Activated effector memory CD4-positive, alpha-beta T cell treated with Interleukin-2 at 50 U/mL for 16 hours (primary cell): ENCODE data around the gene VCL.
"Not testable (repeated sequence)": the region's sequence is repeated elsewhere in the genome, so short reads cannot be mapped to it uniquely, and the experiment has no call there.

Source experiments
- DNase-seq: peaks from one replicate; pipeline ENCODE4 v3.0.0-alpha.2; 2020

VCL gene

GRCh38 chr10:73973427-73973826, 24.5 kb upstream of the VCL start:
- no peak for DNase-seq

DNA sequence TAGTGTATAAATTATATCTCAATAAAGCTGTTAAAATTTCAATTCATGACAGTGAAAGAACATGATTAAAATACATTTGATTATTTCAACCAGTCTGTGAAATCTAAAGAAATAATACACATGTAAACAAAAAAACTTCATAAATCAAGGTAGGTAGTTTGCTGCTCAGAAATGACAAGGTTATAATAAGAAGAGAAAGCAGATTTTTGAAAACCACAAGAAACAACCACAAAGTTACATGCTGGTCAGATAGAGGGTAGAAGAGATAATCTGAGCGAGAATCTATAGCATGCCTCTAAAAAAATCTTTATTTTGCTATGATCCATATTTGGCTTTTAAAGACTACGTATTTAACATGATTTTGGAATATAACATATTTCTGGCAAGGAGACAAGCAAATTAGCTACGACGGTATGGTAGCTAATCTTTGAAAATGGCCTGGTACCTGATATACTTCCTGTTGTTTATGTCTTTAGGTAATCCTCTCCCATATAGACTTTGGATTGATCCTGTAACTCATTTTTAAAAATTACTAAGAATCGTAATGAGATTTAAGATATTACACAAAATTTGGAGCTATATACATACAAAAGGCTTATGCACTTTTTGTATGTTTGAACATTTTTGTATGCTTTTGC, 23.5 kb upstream of the VCL start:
- DNase-seq = no peak

- DNase-seq = no peak
These were observed 22.5 kb upstream of the VCL start for GRCh38 chr10:73975388-73975787.

- no peak for DNase-seq
These were observed 18.6 kb upstream of the VCL start for GRCh38 chr10:73979141-73979808.

- no peak for DNase-seq
These were observed 18.0 kb upstream of the VCL start for GRCh38 chr10:73979809-73980433.

DNA sequence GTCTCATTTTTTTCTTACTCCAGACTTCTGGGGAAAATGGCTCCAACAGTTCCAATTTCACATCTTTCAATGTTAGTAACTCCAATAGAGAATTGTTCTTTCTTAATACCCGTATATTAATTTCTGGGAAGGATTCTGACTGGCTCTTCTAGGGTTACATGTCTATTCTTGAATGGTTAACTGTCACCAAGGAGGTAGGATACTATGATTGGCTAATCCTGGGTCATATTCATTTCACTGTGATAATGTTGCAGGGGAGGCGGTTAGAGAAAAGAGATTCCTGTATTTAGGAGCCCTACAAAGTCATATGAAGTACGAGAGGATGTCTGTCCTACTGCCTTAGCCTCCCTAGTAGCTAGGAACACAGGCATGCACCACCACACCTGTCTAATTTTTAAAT, 16.1 kb upstream of the VCL start:
- DNase-seq = no peak

- DNase-seq = no peak
These were observed 14.5 kb upstream of the VCL start for GRCh38 chr10:73983096-73984047.

GRCh38 chr10:73989594-73990150, 8.2 kb upstream of the VCL start:
- DNase-seq = no peak

GRCh38 chr10:73991203-73991883, 6.6 kb upstream of the VCL start:
- no peak for DNase-seq

- peak; percentile 77 for DNase-seq
These were observed 6.1 kb upstream of the VCL start for GRCh38 chr10:73991884-73992245.

DNA sequence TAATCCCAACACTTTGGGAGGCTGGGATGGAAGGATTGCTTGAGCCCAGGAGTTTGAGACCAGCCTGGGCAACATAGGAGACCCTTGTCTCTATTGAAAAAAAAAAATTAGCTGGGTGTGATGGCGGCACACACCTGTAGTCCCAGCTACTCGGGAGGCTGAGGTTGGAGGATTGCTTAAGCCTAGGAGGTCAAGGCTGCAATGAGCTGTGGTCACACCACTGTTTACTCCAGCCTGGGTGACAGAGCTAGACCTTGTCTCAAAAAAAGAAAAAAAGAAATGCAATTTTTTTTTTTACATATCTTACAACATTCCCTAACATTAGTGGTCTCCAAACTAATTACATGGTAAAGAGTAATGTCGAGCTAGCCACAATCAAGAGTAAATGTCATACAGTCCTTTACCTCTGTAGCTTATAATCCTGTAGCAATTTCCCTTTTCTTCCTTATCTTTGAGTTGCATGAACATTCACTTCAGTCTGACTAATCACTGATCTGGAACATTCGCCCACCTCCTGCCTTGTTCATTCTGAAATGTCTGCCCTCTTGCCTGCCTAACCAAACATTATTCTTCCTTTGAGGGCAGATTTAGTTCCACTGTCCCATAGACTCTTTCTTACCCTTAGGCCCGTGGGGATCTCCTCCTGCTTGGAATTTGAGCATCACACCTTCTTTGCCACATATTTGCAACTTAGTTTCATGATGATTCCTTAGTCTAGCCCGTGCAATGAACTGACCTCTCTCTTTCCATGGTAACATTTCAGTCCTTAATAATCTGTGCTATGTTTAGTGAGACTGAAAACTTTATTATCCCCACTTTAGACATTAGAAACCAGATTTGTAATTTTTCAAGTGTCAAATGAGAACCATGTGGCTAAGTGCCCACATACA, 4.8 kb upstream of the VCL start:
- DNase-seq = no peak

DNA sequence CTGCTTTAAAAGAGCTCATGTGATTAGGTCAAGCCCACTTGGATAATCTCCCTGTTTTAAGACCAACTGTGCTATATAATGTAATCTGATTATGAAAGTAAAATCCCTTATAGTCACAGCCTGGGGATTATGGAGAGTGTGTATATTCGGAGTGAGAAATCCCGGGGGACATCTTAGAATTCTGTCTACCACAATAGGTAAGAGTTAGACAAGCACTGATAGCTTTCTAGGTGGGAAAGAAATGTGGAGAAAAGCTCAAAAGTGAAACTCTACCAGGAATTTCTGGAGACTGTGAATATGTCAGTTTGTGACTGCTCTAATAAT, 2.9 kb upstream of the VCL start:
- DNase-seq = no peak

GRCh38 chr10:73997461-73997786, 492 bp upstream of the VCL start:
- no peak for DNase-seq

- DNase-seq = no peak
These were observed 660 bp downstream of the VCL start for GRCh38 chr10:73998623-73998928.

DNA sequence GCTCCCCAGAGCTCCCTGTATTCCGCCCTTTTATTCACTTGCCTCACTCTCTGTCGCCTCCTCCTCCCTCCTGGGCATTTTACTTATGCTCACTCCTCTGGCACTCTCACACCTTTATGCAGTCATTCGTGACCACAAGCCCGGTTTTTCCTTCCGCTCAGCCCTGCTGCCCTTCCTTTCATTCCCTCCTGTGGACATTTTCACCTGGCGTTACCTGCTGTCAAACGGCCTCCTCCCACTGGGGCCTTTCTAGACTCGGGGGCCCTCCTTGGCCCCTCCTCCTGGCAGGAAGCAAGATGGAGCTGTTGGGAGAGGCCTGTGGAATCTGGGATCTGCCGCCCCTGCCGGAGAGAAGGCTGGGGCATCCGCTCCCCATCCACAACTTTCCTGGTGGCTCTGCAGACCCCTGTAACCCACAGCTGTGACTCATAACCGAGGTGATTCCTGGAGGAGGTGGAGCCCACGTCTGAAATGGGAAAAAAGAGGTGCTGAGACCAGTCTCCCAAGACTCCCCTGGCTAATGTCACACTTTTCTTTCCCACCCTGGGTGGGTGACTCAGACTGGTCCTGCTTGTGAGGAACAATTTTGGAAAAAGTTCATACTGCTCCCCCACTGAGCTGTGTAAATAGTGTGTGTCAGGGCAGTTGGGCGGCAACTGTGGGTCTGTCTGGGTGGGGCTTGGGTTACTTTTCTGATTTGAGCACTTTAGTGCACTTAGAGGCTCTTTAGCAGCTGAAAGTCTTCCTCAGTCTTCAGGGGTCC, 1.2 kb downstream of the VCL start:
- DNase-seq = no peak

- DNase-seq = no peak
These were observed 1.8 kb downstream of the VCL start for GRCh38 chr10:73999703-74000102.

DNA sequence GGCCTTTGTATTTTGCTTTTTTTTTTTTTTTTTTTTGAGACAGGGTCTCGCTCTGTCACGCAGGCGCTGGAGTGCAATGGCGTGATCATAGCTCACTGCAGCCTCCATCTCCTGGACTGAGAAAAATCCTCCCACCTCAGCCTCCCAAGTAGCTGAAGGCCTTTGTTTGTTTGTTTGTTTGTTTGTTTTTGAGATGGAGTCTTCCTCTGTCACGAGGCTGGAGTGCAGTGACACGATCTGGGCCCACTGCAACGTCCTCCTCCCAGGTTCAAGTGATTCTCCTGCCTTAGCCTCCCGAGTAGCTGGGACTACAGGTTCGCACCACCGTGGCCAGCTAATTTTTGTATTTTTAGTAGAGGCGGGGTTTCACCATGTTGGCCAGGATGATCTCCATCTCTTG, 2.3 kb downstream of the VCL start:
- DNase-seq = not testable (repeated sequence)

DNA sequence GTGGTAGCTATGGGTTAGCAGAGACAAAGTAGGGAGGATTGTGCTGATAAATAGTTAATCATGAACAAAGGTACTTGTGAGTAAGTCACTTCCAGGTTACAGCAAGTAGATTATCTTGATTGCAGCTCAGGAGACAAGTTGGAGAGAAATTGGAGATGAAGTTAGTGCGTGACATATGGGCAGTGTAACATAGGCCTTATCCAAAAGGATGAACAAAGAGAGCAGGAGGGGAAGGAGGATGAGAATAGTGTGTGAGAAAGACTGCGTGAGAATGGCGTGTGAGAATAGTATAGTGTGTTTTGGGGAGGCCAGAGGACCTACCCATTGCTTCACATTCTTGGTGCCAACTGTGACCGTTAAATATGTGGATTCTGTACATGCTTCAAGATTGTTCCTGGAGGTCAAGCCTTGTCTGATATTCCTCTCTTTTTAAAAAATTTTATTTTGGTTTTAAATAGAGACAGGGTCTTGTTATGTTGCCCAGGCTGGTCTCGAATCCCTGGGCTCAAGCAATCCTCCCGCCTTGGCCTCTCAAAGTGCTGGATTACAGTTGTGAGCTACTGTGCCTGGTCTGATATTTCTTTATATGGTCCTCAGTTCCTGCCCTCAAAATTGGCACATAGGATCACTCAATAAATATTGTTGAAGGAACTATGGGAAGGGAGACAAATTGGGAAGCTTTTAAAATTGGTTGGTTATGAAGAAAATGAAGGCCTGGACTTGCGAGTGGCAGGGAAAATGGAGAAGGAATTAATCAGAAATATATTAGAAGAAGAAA, 3.2 kb downstream of the VCL start:
- DNase-seq = no peak

- DNase-seq = no peak
These were observed 8.4 kb downstream of the VCL start for GRCh38 chr10:74006269-74006668.

DNA sequence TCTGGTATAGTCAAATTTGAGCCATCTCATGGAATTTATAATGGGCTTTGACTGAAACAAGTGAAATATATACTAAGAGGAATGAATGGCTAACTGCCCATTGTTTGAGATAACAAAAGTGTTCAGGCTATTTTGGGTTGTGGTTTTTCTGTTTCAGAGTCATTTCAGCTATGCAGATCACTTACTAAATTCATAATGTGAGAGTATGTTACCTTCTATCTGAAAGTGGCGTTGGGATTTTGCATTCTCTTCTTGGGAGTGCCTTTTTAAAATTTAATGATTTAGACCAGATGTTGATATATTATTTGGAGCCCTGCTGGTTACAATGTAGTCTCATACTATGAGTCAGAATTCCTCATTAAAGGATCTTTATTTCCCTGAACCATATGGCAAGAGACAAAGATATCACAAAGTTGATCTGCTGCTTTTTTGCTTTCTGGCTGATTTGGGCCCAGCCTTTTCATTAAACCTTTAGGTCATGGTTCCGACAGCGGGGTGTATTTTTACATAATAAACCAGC, 10.4 kb downstream of the VCL start:
- DNase-seq = no peak
